Esophagus muscularis mucosa (tissue), 4 donors: ENCODE results near the gene TMEM176A.

Source experiments
- CTCF ChIP-seq, 3 experiments: fragments of 200-600 bp in 2 of 3; fragments of 450-650 bp in 1 of 3; sonication (generic) in 2 of 3; IDR thresholded peaks; one replicate each; pipeline ENCODE4 v1.5.1; 2017 to 2019; ENCODE audit warnings: antibody characterized with exemption in 3 of 3, mild to moderate bottlenecking in 2 of 3, moderate library complexity in 1 of 3
- EP300 ChIP-seq: sonication (generic); formaldehyde crosslinking; IDR thresholded peaks from one replicate; pipeline ENCODE4 v1.6.1; 2017; ENCODE audit warnings: antibody characterized with exemption
- POLR2A ChIP-seq: fragments of 450-650 bp; IDR thresholded peaks from one replicate; pipeline ENCODE4 v1.6.1; 2017; ENCODE audit warnings: antibody characterized with exemption, moderate library complexity, mild to moderate bottlenecking, low read depth
- POLR2AphosphoS5 ChIP-seq, 2 donors: sonication (generic); formaldehyde crosslinking; IDR thresholded peaks; one replicate each; pipeline ENCODE4 v1.6.1; 2017; ENCODE audit warnings: antibody characterized with exemption in 2 of 2

DNA sequence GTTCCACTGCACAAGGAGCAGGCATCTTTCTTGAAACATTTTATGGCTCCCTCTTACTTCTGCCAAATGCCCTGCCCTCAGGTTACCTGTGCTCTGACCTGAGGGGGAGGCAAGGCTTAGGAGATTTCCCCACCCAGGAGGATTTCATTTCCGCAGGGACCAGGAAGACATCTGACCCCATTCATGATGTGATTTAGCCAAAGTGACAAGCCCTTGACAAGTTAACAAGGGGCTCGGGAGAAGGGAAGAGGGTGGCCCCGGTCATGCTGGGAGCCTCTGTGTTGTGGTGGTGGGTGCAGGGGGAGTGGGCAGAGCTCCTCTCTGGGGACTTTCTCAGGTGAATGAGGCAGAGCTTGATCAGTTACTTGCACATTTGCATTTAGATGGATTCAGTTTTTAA lies 44.4 kb upstream of the TMEM176A start:
- TF ChIP-seq POLR2A, result no peak
- TF ChIP-seq CTCF (IDR thresholded peaks at IDR 0.05), result no peak
- TF ChIP-seq POLR2AphosphoS5 (IDR thresholded peaks at IDR 0.05), result no peak
- no peak for TF ChIP-seq EP300
